ENCODE results near the gene CASZ1. TPM values are rescaled to one million over a fixed set of nuclear protein-coding genes. Genes with fewer than 3 reads are reported as not detected.
A peak's percentile ranks its signal among the peaks of the same experiment; 100 is the strongest.

The CASZ1 gene
- total and polyA plus RNA-seq, 8 donors = 6.0 to 166 (median 39.8) TPM

- TF ChIP-seq POLR2A (IDR thresholded peaks at IDR 0.05) (no peak), EP300 (IDR thresholded peaks at IDR 0.05) (no peak), POLR2AphosphoS5 (IDR thresholded peaks at IDR 0.05) (peak in 2 of 3 donors; percentile 2 to 9), CTCF (IDR thresholded peaks at IDR 0.05) (no peak)
- peak overlapping the region; percentile 21 to 78 (median 58) for H3K27ac ChIP-seq
- no peaks in the 10 kb centered on the region for H3K9me3 ChIP-seq
- H3K27me3 ChIP-seq = no peaks in the 10 kb centered on the region
- intact Hi-C loops (cut with DNase I; ENCODE audit: low total_unique reads) = no loop called here
- no peak overlapping the region for H3K4me3 ChIP-seq
- H3K36me3 ChIP-seq = peaks cover 26 to 100% (median 84%) of the 10 kb centered on the region in 4 donors
- 72 to 90% (median 85%) methylated on average over 36 to 41 of the region's 41 CpGs for whole genome bisulfite sequencing, 5 donors
- H3K4me1 ChIP-seq = peaks cover 0 to 94% (median 59%) of the 10 kb centered on the region in 4 donors
- peak in 1 of 2 donors; percentile 68 for DNase-seq
These were observed 142.9 kb downstream of the CASZ1 start for GRCh38 chr1:10653370-10654125.

- WGBS, 5 donors = 33 to 63% (median 40%) methylated on average over 12 of the region's 12 CpGs
- DNase-seq = peak in 1 of 2 donors; percentile 83
- Histone ChIP-seq H3K4me1 (peaks cover 0 to 89% (median 56%) of the 10 kb centered on the region in 4 donors), H3K4me3 (no peak overlapping the region), H3K27ac (peak overlapping the region; percentile 21 to 78 (median 58)), H3K27me3 (no peaks in the 10 kb centered on the region), H3K9me3 (no peaks in the 10 kb centered on the region), H3K36me3 (peaks cover 25 to 100% (median 84%) of the 10 kb centered on the region in 4 donors)
- TF ChIP-seq POLR2A (IDR thresholded peaks at IDR 0.05) (no peak), POLR2AphosphoS5 (IDR thresholded peaks at IDR 0.05) (peak in 1 of 3 donors; percentile 47)
- intact Hi-C loops (cut with DNase I; ENCODE audit: low total_unique reads) = no loop called here
These were observed 143.8 kb downstream of the CASZ1 start for GRCh38 chr1:10652626-10653025.

DNA sequence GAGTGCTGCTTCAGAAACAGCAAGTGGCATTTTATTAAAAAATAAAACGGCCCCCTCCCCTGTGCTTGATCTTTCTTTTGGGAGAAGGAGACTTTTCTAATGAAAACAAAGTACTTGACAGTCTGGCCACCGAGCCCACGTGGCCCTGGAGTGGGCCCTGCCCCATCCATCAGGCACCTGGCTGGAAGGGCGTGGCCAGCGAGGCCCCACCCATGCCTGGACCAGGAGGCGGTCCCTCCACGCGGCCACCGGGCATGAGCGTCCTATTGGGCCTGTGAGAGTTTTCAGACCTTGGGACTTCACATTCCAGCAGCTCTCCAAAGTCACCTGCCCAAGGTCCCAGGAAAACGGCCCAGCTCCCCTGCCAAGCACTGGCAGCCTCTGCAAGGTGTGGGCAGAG is 144.7 kb downstream of the CASZ1 start:
- H3K36me3 ChIP-seq = peaks cover 31 to 100% (median 85%) of the 10 kb centered on the region in 4 donors
- intact Hi-C loops (cut with DNase I; ENCODE audit: low total_unique reads) = no loop called here

GRCh38 chr1:10651389-10651766 is 145.1 kb downstream of the CASZ1 start:
- DNase-seq = peak in 1 of 2 donors; percentile 52
- Histone ChIP-seq H3K36me3 (peaks cover 31 to 100% (median 82%) of the 10 kb centered on the region in 4 donors), H3K9me3 (no peaks in the 10 kb centered on the region), H3K4me3 (no peak overlapping the region), H3K27me3 (no peaks in the 10 kb centered on the region), H3K27ac (peak overlapping the region in 4 of 5 donors; percentile 54 to 78 (median 60)), H3K4me1 (peaks cover 9 to 89% (median 55%) of the 10 kb centered on the region in 4 donors)
- intact Hi-C loops (cut with DNase I; ENCODE audit: low total_unique reads) = no loop called here
- WGBS, 5 donors = 70 to 81% (median 73%) methylated on average over 16 to 19 of the region's 19 CpGs
- TF ChIP-seq POLR2A (IDR thresholded peaks at IDR 0.05) = no peak
- TF ChIP-seq EP300 (IDR thresholded peaks at IDR 0.05) = no peak
- TF ChIP-seq POLR2AphosphoS5 (IDR thresholded peaks at IDR 0.05) = no peak
- no peak for TF ChIP-seq CTCF (IDR thresholded peaks at IDR 0.05)

More for the DNA sequence above, 144.7 kb downstream of the CASZ1 start:
- Histone ChIP-seq H3K27ac (peak overlapping the region; percentile 54 to 78 (median 57)), H3K27me3 (no peaks in the 10 kb centered on the region), H3K9me3 (no peaks in the 10 kb centered on the region), H3K4me1 (peaks cover 8 to 89% (median 55%) of the 10 kb centered on the region in 4 donors), H3K4me3 (no peak overlapping the region)
- no peak for TF ChIP-seq CTCF (IDR thresholded peaks at IDR 0.05)
- TF ChIP-seq POLR2A (IDR thresholded peaks at IDR 0.05) = no peak
- TF ChIP-seq EP300 (IDR thresholded peaks at IDR 0.05) = no peak
- TF ChIP-seq POLR2AphosphoS5 (IDR thresholded peaks at IDR 0.05) = peak in 1 of 3 donors; percentile 5
- 26 to 45% (median 37%) methylated on average over 11 of the region's 11 CpGs for WGBS, 5 donors
- DNase-seq = peak; percentile 60 to 72

Data from stomach (tissue), 9 donors.